IPS DF 19.7 (cell line): Measurements from ENCODE around the gene RAP1GDS1.
"Not testable (repeated sequence)": the region's sequence is repeated elsewhere in the genome, so short reads cannot be mapped to it uniquely, and the experiment has no call there.

Experiments
- DNase-seq: peaks from one replicate; pipeline ENCODE4 v3.0.0-alpha.2; 2013; ENCODE audit warnings: low read depth, low spot score

Gene RAP1GDS1

GRCh38 chr4:98430708-98431403 lies 169.7 kb downstream of the RAP1GDS1 start:
- DNase-seq, result no peak

- DNase-seq, result no peak
These were observed 172.5 kb downstream of the RAP1GDS1 start for GRCh38 chr4:98433691-98434090.

- DNase-seq, result no peak
These were observed 173.6 kb downstream of the RAP1GDS1 start for GRCh38 chr4:98434816-98435215.

- DNase-seq, result no peak
These were observed 183.2 kb downstream of the RAP1GDS1 start for GRCh38 chr4:98444371-98444770.

GRCh38 chr4:98446499-98447375 lies 185.6 kb downstream of the RAP1GDS1 start:
- DNase-seq, result no peak

- DNase-seq, result no peak
These were observed 186.5 kb downstream of the RAP1GDS1 start for GRCh38 chr4:98447648-98448047.

GRCh38 chr4:98448908-98449307 lies 187.7 kb downstream of the RAP1GDS1 start:
- DNase-seq, result no peak

- no peak for DNase-seq
These were observed 190.9 kb downstream of the RAP1GDS1 start for GRCh38 chr4:98452091-98452490.

GRCh38 chr4:98457422-98457821 lies 196.2 kb downstream of the RAP1GDS1 start:
- not testable (repeated sequence) for DNase-seq

- DNase-seq, result not testable (repeated sequence)
These were observed 200.1 kb downstream of the RAP1GDS1 start for GRCh38 chr4:98461121-98461865.

GRCh38 chr4:98462487-98462886 lies 201.3 kb downstream of the RAP1GDS1 start:
- no peak for DNase-seq

GRCh38 chr4:98466868-98467599 lies 205.8 kb downstream of the RAP1GDS1 start:
- DNase-seq, result no peak

GRCh38 chr4:98467627-98468072 lies 206.5 kb downstream of the RAP1GDS1 start:
- DNase-seq, result peak; percentile 69

GRCh38 chr4:98468709-98469108 lies 207.5 kb downstream of the RAP1GDS1 start:
- DNase-seq, result no peak

GRCh38 chr4:98469771-98470170 lies 208.6 kb downstream of the RAP1GDS1 start:
- DNase-seq, result no peak

GRCh38 chr4:98470366-98470765 lies 209.2 kb downstream of the RAP1GDS1 start:
- DNase-seq, result no peak

- DNase-seq, result no peak
These were observed 209.6 kb downstream of the RAP1GDS1 start for GRCh38 chr4:98470831-98471230.

GRCh38 chr4:98473046-98473445 lies 211.9 kb downstream of the RAP1GDS1 start:
- no peak for DNase-seq

GRCh38 chr4:98474408-98474844 lies 213.2 kb downstream of the RAP1GDS1 start:
- no peak for DNase-seq

GRCh38 chr4:98476891-98477290 lies 215.7 kb downstream of the RAP1GDS1 start:
- no peak for DNase-seq

GRCh38 chr4:98479590-98479989 lies 218.4 kb downstream of the RAP1GDS1 start:
- not testable (repeated sequence) for DNase-seq
